K562 (cell line): ENCODE data around the gene DOCK8. TPM values are rescaled to one million over a fixed set of nuclear protein-coding genes. Genes with fewer than 3 reads are reported as not detected.

Experiments
- ATAC-seq: fragments of 200-7000 bp; cut with Tn5 transposase; 3 replicates; pipeline ENCODE4 v1.9.1; 2020; ENCODE audit warnings: moderate library complexity
- BruUV-seq: library from RNA; stranded (reverse); fragments of 400-500 nt; replicated peaks from 2 replicates; lab custom pipeline; 2021; lab: Mats Ljungman, UMichigan
- CTCF ChIA-PET: fragments of 300-600 bp; formaldehyde crosslinking; extraction: SDS; loops from one replicate; lab custom pipeline; 2021; ENCODE audit warnings: low intra/inter-chr PET ratio; lab: Yijun Ruan, JAX
- POLR2A ChIA-PET: fragments of 300-600, 350-650 bp; sonication (Branson Sonifier 250); formaldehyde crosslinking; extraction: SDS; loops from one replicate; lab custom pipeline; 2021; ENCODE audit warnings: antibody characterized with exemption, inconsistent platforms; lab: Yijun Ruan, JAX
- DNase-seq, 4 experiments: peaks; one replicate each; pipeline versions ENCODE4 v3.0.0 to v3.0.0-alpha.2; 2011 to 2018; ENCODE audit warnings: low spot score in 3 of 4, mixed read lengths in 3 of 4; ENCODE audit errors: extremely low read depth in 1 of 4
- FAIRE-seq: peaks from 2 replicates; lab custom pipeline; 2011; peaks lifted over from hg19 to GRCh38; lab: Jason Lieb, UNC
- H2AFZ ChIP-seq: 2 replicates; pipeline ENCODE4 v1.6.0; 2011; ENCODE audit warnings: low read depth, low read length, control low read depth, inconsistent platforms
- H3K27ac ChIP-seq: fragments of 200-600 bp; 3 replicates; pipeline ENCODE4 v1.8.0; 2011; ENCODE audit warnings: low read depth, mild to moderate bottlenecking, control low read depth, inconsistent platforms, low read length, moderate library complexity, mixed read lengths; ENCODE audit errors: extremely low read depth
- H3K27me3 ChIP-seq, 2 experiments: fragments of 300-600 bp in 1 of 2; 2 replicates in 1 of 2; 3 replicates in 1 of 2; pipeline versions ENCODE4 v1.6.0 to v1.8.0; 2011; ENCODE audit warnings: inconsistent platforms in 2 of 2, low read length in 2 of 2, mild to moderate bottlenecking in 1 of 2, mixed read lengths in 1 of 2, moderate library complexity in 1 of 2; ENCODE audit not compliant: control insufficient read depth in 2 of 2, insufficient read depth in 2 of 2
- H3K36me3 ChIP-seq: fragments of 300-600 bp; 3 replicates; pipeline ENCODE4 v1.8.0; 2011; ENCODE audit warnings: mild to moderate bottlenecking, low read length, inconsistent platforms; ENCODE audit not compliant: control insufficient read depth, insufficient read depth
- H3K4me1 ChIP-seq, 2 experiments: fragments of 200-600 bp in 1 of 2; replicated peaks in 1 of 2; 2 replicates in 1 of 2; 3 replicates in 1 of 2; pipeline versions ENCODE4 v1.5.1 to v1.8.0; 2011; ENCODE audit warnings: inconsistent platforms in 2 of 2, low read length in 2 of 2, mild to moderate bottlenecking in 1 of 2, mixed read lengths in 1 of 2, moderate library complexity in 1 of 2; ENCODE audit not compliant: control insufficient read depth in 2 of 2, insufficient read depth in 2 of 2
- H3K4me2 ChIP-seq: 2 replicates; pipeline ENCODE4 v1.6.1; 2011; ENCODE audit warnings: low read length, control low read depth, inconsistent platforms, mixed read lengths; ENCODE audit not compliant: insufficient read depth
- H3K4me3 ChIP-seq: fragments of 200-600 bp; sonication (generic), shearing (Covaris generic); 2 replicates; pipeline ENCODE4 v1.5.1; 2016; ENCODE audit warnings: control low read depth, inconsistent platforms
- H3K79me2 ChIP-seq: fragments of 200-600 bp; 3 replicates; pipeline ENCODE4 v1.8.0; 2011; ENCODE audit warnings: low read length, inconsistent platforms; ENCODE audit not compliant: control insufficient read depth, insufficient read depth
- H3K9ac ChIP-seq, 2 experiments: 2 replicates each; pipeline versions ENCODE4 v1.6.0 to v1.6.1; 2011; ENCODE audit warnings: low read depth in 2 of 2, low read length in 2 of 2, control low read depth in 1 of 2, inconsistent platforms in 1 of 2, mild to moderate bottlenecking in 1 of 2, mixed read lengths in 1 of 2; ENCODE audit not compliant: insufficient read depth in 1 of 2
- H3K9me1 ChIP-seq: one replicate; pipeline ENCODE4 v1.6.0; 2011; ENCODE audit warnings: inconsistent platforms, mild to moderate bottlenecking, low read length, moderate library complexity; ENCODE audit not compliant: control insufficient read depth, insufficient read depth
- H3K9me3 ChIP-seq: replicated peaks from 2 replicates; pipeline ENCODE4 v1.5.1; 2011; ENCODE audit warnings: low read depth, low read length, inconsistent platforms; ENCODE audit not compliant: control insufficient read depth, insufficient read depth
- H4K20me1 ChIP-seq: replicated peaks from 2 replicates; pipeline ENCODE4 v1.6.1; 2011; ENCODE audit warnings: low read length, inconsistent platforms, mixed read lengths; ENCODE audit not compliant: control insufficient read depth, insufficient read depth
- BRF2 ChIP-seq: IDR thresholded peaks from 3 replicates; pipeline ENCODE4 v1.6.1; 2011; ENCODE audit warnings: borderline replicate concordance, mild to moderate bottlenecking; ENCODE audit not compliant: insufficient read length, insufficient read depth
- CBX3 ChIP-seq, 2 experiments: IDR thresholded peaks; 1 replicate in 1 of 2; 2 replicates in 1 of 2; pipeline ENCODE4 v1.6.1; 2012; ENCODE audit warnings: inconsistent platforms in 2 of 2, low read length in 2 of 2, borderline replicate concordance in 1 of 2, control low read depth in 1 of 2
- CHD1 ChIP-seq: fragments of 200-600 bp; sonication (generic); IDR thresholded peaks from one replicate; pipeline ENCODE4 v1.6.1; 2012; ENCODE audit warnings: mild to moderate bottlenecking, moderate library complexity, low read length, inconsistent platforms
- DEAF1 ChIP-seq: fragments of 450-650 bp; formaldehyde crosslinking; IDR thresholded peaks from 2 replicates; pipeline ENCODE4 v1.4.0; 2020; ENCODE audit warnings: mild to moderate bottlenecking, moderate library complexity
- ELK1 ChIP-seq: sonication (generic); formaldehyde crosslinking; IDR thresholded peaks from 2 replicates; pipeline ENCODE4 v1.8.1; 2022; ENCODE audit warnings: missing genetic modification reagents
- JUNB ChIP-seq: fragments of 450-650 bp; formaldehyde crosslinking; conservative IDR thresholded peaks from 2 replicates; pipeline ENCODE4 v1.4.0; 2020; ENCODE audit warnings: mild to moderate bottlenecking
- KLF10 ChIP-seq: fragments of 250-450 bp; sonication (Bioruptor Pico); IDR thresholded peaks from 2 replicates; pipeline ENCODE4 v1.6.1; 2021; ENCODE audit warnings: matching md5 sums
- MAFF ChIP-seq: IDR thresholded peaks from 2 replicates; pipeline ENCODE4 v1.6.1; 2012; ENCODE audit warnings: low read length, improper control_type of control experiment
- MEF2A ChIP-seq: IDR thresholded peaks from 2 replicates; pipeline ENCODE4 v1.6.1; 2011; ENCODE audit warnings: low read depth, mild to moderate bottlenecking, low read length, moderate library complexity; ENCODE audit not compliant: control insufficient read depth
- ZBED1 ChIP-seq: IDR thresholded peaks from 2 replicates; pipeline ENCODE4 v1.6.1; 2014
- ZNF212 ChIP-seq: fragments of 450-650 bp; formaldehyde crosslinking; IDR thresholded peaks from 2 replicates; pipeline ENCODE4 v1.4.0; 2020; ENCODE audit warnings: mild to moderate bottlenecking
- ZNF778 ChIP-seq: fragments of 450-650 bp; formaldehyde crosslinking; IDR thresholded peaks from 2 replicates; pipeline ENCODE4 v1.4.0; 2020; ENCODE audit warnings: mild to moderate bottlenecking, moderate library complexity
- WGBS: fragments of 100-300 bp; shearing (Covaris generic); methylation state at CpG from one replicate; pipeline ENCODE4 v1.1.6; 2016; ENCODE audit warnings: low coverage, mixed read lengths; ENCODE audit not compliant: insufficient coverage; ENCODE audit errors: missing lambda C conversion rate; 5-methylcytosine and 5-hydroxymethylcytosine counted together
- in situ Hi-C: fragments of 300-500 bp; cut with MboI; formaldehyde crosslinking; loops from 4 replicates; pipeline ENCODE4 v1.15.0; 2018; ENCODE audit warnings: inconsistent platforms, mixed read lengths
- intact Hi-C: fragments of 100-400 bp; cut with micrococcal nuclease; formaldehyde crosslinking; loops from 2 replicates; pipeline ENCODE4 v1.14.2; 2022
- polyA plus RNA-seq, 8 experiments: library from polyadenylated mRNA; depleted of rRNA in 4 of 8; stranded (reverse) in 5 of 8; unstranded in 3 of 8; fragments of >200 nt; fragmentation: Nextera tagmentation in 2 of 8; fragmentation: Illumina TruSeq in 1 of 8; extraction: Ambion mirVana in 2 of 8; extraction: Trizol in 1 of 8; gene quantifications; 2 replicates each; pipeline versions ENCODE4 v1.2.1 to v1.2.3, GENCODE V29; 2011 to 2014; ENCODE audit warnings: inconsistent platforms in 1 of 8, missing spikeins in 1 of 8
- total RNA-seq, 7 experiments: library from RNA; depleted of rRNA in 6 of 7; stranded (reverse); fragments of >200 nt in 6 of 7; fragmentation: Illumina TruSeq in 2 of 7; extraction: Trizol in 2 of 7; gene quantifications; 2 replicates each; pipeline versions ENCODE4 v1.2.1 to v1.2.3, GENCODE V29; 2011 to 2021; ENCODE audit warnings: low replicate concordance in 1 of 7
- TF ChIP-seq, protein P1 (sequence below): fragments of 450-650 bp; IDR thresholded peaks from 2 replicates; pipeline ENCODE4 v1.6.1; 2018; ENCODE audit warnings: mild to moderate bottlenecking, low read depth; ENCODE audit not compliant: partially characterized antibody
- TF ChIP-seq, protein P2 (sequence below): fragments of 250-450 bp; sonication (Bioruptor Pico); IDR thresholded peaks from 2 replicates; pipeline ENCODE4 v1.8.0; 2021; ENCODE audit warnings: mild to moderate bottlenecking, moderate library complexity

The DOCK8 gene
- total and polyA plus RNA-seq, 9 of the 15 experiments (the other 6 are each of a cell fraction or from before 2014, with no cell fraction given): 14.4 to 53.8 (median 25.1) TPM

- TF ChIP-seq ZBED1 (no peak), KLF10 (no peak), ELK1 (CRISPR knock-in tag) (no peak), CBX3 (IDR thresholded peaks at IDR 0.05; ENCODE audit: borderline replicate concordance in 1 of 2, low read length in 2 of 2) (no peak), CHD1 (no peak), ZNF778 (CRISPR knock-in tag) (no peak), DEAF1 (no peak), ZNF212 (no peak), MEF2A (no peak), BRF2 (no peak), MAFF (no peak), JUNB (CRISPR knock-in tag) (no peak)
- TF ChIP-seq, protein P1, sequence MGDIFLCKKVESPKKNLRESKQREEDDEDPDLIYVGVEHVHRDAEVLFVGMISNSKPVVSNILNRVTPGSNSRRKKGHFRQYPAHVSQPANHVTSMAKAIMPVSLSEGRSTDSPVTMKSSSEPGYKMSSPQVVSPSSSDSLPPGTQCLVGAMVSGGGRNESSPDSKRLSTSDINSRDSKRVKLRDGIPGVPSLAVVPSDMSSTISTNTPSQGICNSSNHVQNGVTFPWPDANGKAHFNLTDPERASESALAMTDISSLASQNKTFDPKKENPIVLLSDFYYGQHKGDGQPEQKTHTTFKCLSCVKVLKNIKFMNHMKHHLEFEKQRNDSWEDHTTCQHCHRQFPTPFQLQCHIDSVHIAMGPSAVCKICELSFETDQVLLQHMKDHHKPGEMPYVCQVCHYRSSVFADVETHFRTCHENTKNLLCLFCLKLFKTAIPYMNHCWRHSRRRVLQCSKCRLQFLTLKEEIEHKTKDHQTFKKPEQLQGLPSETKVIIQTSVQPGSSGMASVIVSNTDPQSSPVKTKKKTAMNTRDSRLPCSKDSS: no peak
- TF ChIP-seq, protein P2, sequence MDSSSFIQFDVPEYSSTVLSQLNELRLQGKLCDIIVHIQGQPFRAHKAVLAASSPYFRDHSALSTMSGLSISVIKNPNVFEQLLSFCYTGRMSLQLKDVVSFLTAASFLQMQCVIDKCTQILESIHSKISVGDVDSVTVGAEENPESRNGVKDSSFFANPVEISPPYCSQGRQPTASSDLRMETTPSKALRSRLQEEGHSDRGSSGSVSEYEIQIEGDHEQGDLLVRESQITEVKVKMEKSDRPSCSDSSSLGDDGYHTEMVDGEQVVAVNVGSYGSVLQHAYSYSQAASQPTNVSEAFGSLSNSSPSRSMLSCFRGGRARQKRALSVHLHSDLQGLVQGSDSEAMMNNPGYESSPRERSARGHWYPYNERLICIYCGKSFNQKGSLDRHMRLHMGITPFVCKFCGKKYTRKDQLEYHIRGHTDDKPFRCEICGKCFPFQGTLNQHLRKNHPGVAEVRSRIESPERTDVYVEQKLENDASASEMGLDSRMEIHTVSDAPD (CRISPR knock-in tag): no peak
- Histone ChIP-seq H3K9me3 (no peaks in the 10 kb centered on the region), H3K4me2 (no peak overlapping the region), H3K9me1 (no peaks in the 10 kb centered on the region), H3K36me3 (peaks cover 60% of the 10 kb centered on the region; the same call in 2 of the 3 replicates), H3K9ac (no peak overlapping the region), H2AFZ (no peak overlapping the region), H3K27ac (no peak overlapping the region), H4K20me1 (no peaks in the 10 kb centered on the region), H3K79me2 (no peaks in the 10 kb centered on the region), H3K27me3 (no peaks in the 10 kb centered on the region), H3K4me1 (no peaks in the 10 kb centered on the region), H3K4me3 (no peak overlapping the region)
- FAIRE-seq (no peak), ATAC-seq (no peak), DNase-seq (no peak)
- in situ Hi-C loops: no loop called here
- intact Hi-C loops: no loop called here
- 100% methylated on average over 1 of the region's 1 CpG for WGBS
- POLR2A ChIA-PET: interaction anchor here (1.0 kb wide), 2 partner anchors 9 to 22 kb away, joined by 3 read pairs; no protein-coding TSS in a partner anchor
- BruUV-seq: no TSS peak
- CTCF ChIA-PET: no interaction called here
Measured at GRCh38 chr9:444528-444927, 229.9 kb downstream of the DOCK8 start.
